SU-DHL-6 (cell line): ENCODE measurements around the gene CKM.
"Not testable (repeated sequence)": the region's sequence is repeated elsewhere in the genome, so short reads cannot be mapped to it uniquely, and the experiment has no call there.

Experiments
- CTCF ChIP-seq: fragments of 200-600 bp; sonication (generic); IDR thresholded peaks from one replicate; pipeline ENCODE4 v1.5.1; 2017; ENCODE audit warnings: antibody characterized with exemption, mild to moderate bottlenecking, low read length, moderate library complexity; ENCODE audit not compliant: insufficient read depth, poor library complexity, severe bottlenecking
- EZH2phosphoT487 ChIP-seq: fragments of 200-600 bp; sonication (generic), shearing (Covaris generic); conservative IDR thresholded peaks from 2 replicates; pipeline ENCODE4 v1.6.1; 2018; ENCODE audit warnings: mild to moderate bottlenecking, antibody characterized with exemption, low read length, moderate library complexity, mixed read lengths

GRCh38 chr19:45334881-45335280 lies 12.2 kb upstream of the CKM start:
- TF ChIP-seq CTCF, EZH2phosphoT487: not testable (repeated sequence)
